ENCODE results near the gene LPP.

Gene LPP

DNA sequence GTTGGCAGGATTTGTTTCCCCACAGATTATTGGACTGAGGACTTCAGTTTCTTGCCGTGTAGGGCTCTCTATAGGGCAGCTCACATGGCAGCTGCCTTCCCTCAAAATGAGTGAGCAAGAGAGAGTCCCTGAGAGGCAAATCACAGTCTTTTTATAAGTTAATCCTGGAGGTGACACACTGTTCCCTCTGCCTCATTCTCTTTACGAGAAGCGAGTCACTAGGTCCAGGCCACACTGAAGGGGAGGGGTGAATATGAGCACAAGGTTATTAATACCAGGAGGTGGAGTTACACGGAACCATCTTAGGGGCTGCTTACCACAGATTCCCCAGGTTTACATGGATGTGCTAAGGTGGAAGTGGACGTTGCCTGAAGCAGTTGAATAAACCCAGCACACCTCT, 77.0 kb downstream of the LPP start:
- no peak overlapping the region for H3K27ac ChIP-seq (ENCODE audit: low read depth, low read length)
- peaks cover 31% of the 10 kb centered on the region for H3F3A ChIP-seq (ENCODE audit: insufficient read depth)
- no peaks in the 10 kb centered on the region for H4K20me1 ChIP-seq (ENCODE audit: low read depth, low read length)
- no peak overlapping the region for H3K4me2 ChIP-seq (ENCODE audit: low read depth, low read length, poor library complexity, severe bottlenecking)
- H2AFZ ChIP-seq (ENCODE audit: low read depth, low read length, severe bottlenecking), result no peak overlapping the region
- TF ChIP-seq EZH2phosphoT487 (conservative IDR thresholded peaks at IDR 0.05; ENCODE audit: low read length), result no peak
- TF ChIP-seq, protein P1, sequence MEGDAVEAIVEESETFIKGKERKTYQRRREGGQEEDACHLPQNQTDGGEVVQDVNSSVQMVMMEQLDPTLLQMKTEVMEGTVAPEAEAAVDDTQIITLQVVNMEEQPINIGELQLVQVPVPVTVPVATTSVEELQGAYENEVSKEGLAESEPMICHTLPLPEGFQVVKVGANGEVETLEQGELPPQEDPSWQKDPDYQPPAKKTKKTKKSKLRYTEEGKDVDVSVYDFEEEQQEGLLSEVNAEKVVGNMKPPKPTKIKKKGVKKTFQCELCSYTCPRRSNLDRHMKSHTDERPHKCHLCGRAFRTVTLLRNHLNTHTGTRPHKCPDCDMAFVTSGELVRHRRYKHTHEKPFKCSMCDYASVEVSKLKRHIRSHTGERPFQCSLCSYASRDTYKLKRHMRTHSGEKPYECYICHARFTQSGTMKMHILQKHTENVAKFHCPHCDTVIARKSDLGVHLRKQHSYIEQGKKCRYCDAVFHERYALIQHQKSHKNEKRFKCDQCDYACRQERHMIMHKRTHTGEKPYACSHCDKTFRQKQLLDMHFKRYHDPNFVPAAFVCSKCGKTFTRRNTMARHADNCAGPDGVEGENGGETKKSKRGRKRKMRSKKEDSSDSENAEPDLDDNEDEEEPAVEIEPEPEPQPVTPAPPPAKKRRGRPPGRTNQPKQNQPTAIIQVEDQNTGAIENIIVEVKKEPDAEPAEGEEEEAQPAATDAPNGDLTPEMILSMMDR (IDR thresholded peaks at IDR 0.05; ENCODE audit: insufficient read depth, low read length, poor library complexity, severe bottlenecking), result no peak
- no peaks in the 10 kb centered on the region for H3K27me3 ChIP-seq (ENCODE audit: low read length)
- H3K9me2 ChIP-seq (replicated peaks; ENCODE audit: insufficient read depth, low read length), result no peaks in the 10 kb centered on the region
- H3K9ac ChIP-seq (ENCODE audit: low read length), result no peak overlapping the region
- no peak overlapping the region for H3K4me3 ChIP-seq (ENCODE audit: insufficient read depth, low read length, poor library complexity, severe bottlenecking)
- H3K36me3 ChIP-seq (ENCODE audit: low read length), result no peaks in the 10 kb centered on the region
- no peaks in the 10 kb centered on the region for H3K79me2 ChIP-seq (ENCODE audit: insufficient read depth, low read length)
- no peaks in the 10 kb centered on the region for H3K9me3 ChIP-seq (ENCODE audit: insufficient read depth, low read length)

DNA sequence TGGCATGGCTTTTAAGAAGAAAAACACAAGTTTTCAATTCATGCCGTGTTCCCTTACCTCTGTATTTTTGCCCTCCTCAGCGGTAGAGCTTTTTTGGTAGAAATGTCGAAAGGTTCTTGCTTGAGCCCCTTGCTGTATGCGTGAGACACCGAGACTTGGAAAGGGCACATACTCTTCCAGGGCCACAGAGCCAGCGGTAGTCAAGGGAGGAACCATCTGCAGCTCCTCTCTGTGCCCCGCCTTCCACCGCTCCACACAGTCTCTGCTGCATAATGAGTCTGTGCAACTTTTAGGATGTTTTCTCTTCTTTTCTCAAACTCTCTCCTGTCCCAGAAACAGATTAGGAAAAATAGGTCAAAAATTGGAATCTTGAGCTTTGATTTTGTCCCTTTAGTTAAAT, 77.5 kb downstream of the LPP start:
- Histone ChIP-seq H3K4me2 (ENCODE audit: low read depth, low read length, poor library complexity, severe bottlenecking) (no peak overlapping the region), H3K4me3 (ENCODE audit: insufficient read depth, low read length, poor library complexity, severe bottlenecking) (no peak overlapping the region), H3K27me3 (ENCODE audit: low read length) (no peaks in the 10 kb centered on the region), H3K9ac (ENCODE audit: low read length) (no peak overlapping the region), H3K36me3 (ENCODE audit: low read length) (no peaks in the 10 kb centered on the region), H3K27ac (ENCODE audit: low read depth, low read length) (no peak overlapping the region), H3F3A (ENCODE audit: insufficient read depth) (peaks cover 34% of the 10 kb centered on the region), H3K79me2 (ENCODE audit: insufficient read depth, low read length) (no peaks in the 10 kb centered on the region), H3K9me2 (replicated peaks; ENCODE audit: insufficient read depth, low read length) (no peaks in the 10 kb centered on the region), H4K20me1 (ENCODE audit: low read depth, low read length) (no peaks in the 10 kb centered on the region), H2AFZ (ENCODE audit: low read depth, low read length, severe bottlenecking) (no peak overlapping the region), H3K9me3 (ENCODE audit: insufficient read depth, low read length) (no peaks in the 10 kb centered on the region)
- TF ChIP-seq, protein P1 (IDR thresholded peaks at IDR 0.05; ENCODE audit: insufficient read depth, low read length, poor library complexity, severe bottlenecking), result no peak
- no peak for TF ChIP-seq EZH2phosphoT487 (conservative IDR thresholded peaks at IDR 0.05; ENCODE audit: low read length)

DNA sequence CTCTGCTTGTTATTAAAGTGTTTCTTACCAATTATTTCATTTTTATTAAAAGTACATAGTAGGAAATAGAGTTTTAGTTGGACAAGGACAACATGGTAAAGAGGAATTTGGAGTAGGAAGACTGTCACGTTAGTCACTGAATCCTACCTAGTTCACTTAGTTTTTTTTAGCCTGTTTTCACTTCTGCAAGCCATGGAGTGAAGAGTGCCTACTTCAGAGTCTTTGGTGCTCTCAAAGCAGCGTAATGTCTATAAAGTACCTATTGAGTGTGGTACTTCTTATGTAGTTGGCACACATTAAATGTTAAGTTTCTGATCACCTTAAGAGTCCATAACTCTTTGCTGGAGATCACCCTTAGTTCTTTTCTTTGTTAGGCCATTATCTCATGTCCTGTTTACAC, 78.7 kb downstream of the LPP start:
- H3K79me2 ChIP-seq (ENCODE audit: insufficient read depth, low read length), result no peaks in the 10 kb centered on the region
- no peak overlapping the region for H3K9ac ChIP-seq (ENCODE audit: low read length)
- H3K27me3 ChIP-seq (ENCODE audit: low read length), result no peaks in the 10 kb centered on the region
- no peaks in the 10 kb centered on the region for H3K36me3 ChIP-seq (ENCODE audit: low read length)
- peaks cover 46% of the 10 kb centered on the region for H3F3A ChIP-seq (ENCODE audit: insufficient read depth)
- H3K27ac ChIP-seq (ENCODE audit: low read depth, low read length), result peak overlapping the region; percentile 99
- H4K20me1 ChIP-seq (ENCODE audit: low read depth, low read length), result no peaks in the 10 kb centered on the region
- no peak overlapping the region for H2AFZ ChIP-seq (ENCODE audit: low read depth, low read length, severe bottlenecking)
- H3K9me2 ChIP-seq (replicated peaks; ENCODE audit: insufficient read depth, low read length), result no peaks in the 10 kb centered on the region
- H3K9me3 ChIP-seq (ENCODE audit: insufficient read depth, low read length), result no peaks in the 10 kb centered on the region
- H3K4me2 ChIP-seq (ENCODE audit: low read depth, low read length, poor library complexity, severe bottlenecking), result no peak overlapping the region
- TF ChIP-seq, protein P1 (IDR thresholded peaks at IDR 0.05; ENCODE audit: insufficient read depth, low read length, poor library complexity, severe bottlenecking), result no peak
- TF ChIP-seq EZH2phosphoT487 (conservative IDR thresholded peaks at IDR 0.05; ENCODE audit: low read length), result no peak
- no peak overlapping the region for H3K4me3 ChIP-seq (ENCODE audit: insufficient read depth, low read length, poor library complexity, severe bottlenecking)

All from SU-DHL-6 (cell line).